A549 (cell line): ENCODE results near the gene TMEM272.

ENCODE experiments used
- MAX ChIP-seq: IDR thresholded peaks from 2 replicates; pipeline ENCODE4 v1.6.1; 2012
- PHF8 ChIP-seq: fragments of 200-600 bp; sonication (generic); IDR thresholded peaks from 2 replicates; pipeline ENCODE4 v1.6.1; 2016; ENCODE audit warnings: low read depth, mild to moderate bottlenecking, antibody characterized with exemption, moderate library complexity, borderline replicate concordance
- POLR2A ChIP-seq: IDR thresholded peaks from 2 replicates; pipeline ENCODE4 v1.6.1; 2012; ENCODE audit warnings: mild to moderate bottlenecking, low read length
- RCOR1 ChIP-seq: fragments of 150-350 bp; IDR thresholded peaks from 2 replicates; pipeline ENCODE4 v1.6.1; 2014; ENCODE audit warnings: antibody characterized with exemption, low read length, low read depth
- TF ChIP-seq, protein P1 (sequence below): IDR thresholded peaks from 2 replicates; pipeline ENCODE4 v1.6.1; 2012
- TF ChIP-seq, protein P2 (sequence below): fragments of 200-600 bp; sonication (generic); IDR thresholded peaks from 2 replicates; pipeline ENCODE4 v1.6.1; 2016; ENCODE audit warnings: antibody characterized with exemption, mild to moderate bottlenecking, moderate library complexity

DNA sequence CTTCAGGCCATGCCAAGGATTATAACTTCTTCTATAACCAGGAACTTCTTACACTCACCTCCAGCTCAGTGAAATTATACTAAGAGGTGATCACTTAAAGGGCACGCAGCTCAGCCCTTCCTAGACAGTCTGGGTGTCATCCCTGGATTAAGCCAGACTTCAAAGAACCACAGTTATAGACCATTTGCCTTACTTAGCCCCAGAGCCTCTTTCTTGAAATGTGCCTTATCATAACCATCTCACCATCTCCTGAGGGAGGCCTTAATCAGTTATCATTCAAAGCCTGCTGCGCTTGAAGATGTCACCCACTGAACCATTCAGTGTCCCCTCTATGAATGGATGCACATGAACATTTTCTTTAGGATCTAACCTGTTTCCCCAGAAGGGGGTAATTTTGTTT lies 30.9 kb downstream of the TMEM272 start:
- TF ChIP-seq, protein P1, sequence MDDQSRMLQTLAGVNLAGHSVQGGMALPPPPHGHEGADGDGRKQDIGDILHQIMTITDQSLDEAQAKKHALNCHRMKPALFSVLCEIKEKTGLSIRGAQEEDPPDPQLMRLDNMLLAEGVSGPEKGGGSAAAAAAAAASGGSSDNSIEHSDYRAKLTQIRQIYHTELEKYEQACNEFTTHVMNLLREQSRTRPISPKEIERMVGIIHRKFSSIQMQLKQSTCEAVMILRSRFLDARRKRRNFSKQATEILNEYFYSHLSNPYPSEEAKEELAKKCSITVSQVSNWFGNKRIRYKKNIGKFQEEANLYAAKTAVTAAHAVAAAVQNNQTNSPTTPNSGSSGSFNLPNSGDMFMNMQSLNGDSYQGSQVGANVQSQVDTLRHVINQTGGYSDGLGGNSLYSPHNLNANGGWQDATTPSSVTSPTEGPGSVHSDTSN = no peak
- TF ChIP-seq POLR2A (no peak), MAX (no peak), PHF8 (no peak), RCOR1 (no peak)
- TF ChIP-seq, protein P2, sequence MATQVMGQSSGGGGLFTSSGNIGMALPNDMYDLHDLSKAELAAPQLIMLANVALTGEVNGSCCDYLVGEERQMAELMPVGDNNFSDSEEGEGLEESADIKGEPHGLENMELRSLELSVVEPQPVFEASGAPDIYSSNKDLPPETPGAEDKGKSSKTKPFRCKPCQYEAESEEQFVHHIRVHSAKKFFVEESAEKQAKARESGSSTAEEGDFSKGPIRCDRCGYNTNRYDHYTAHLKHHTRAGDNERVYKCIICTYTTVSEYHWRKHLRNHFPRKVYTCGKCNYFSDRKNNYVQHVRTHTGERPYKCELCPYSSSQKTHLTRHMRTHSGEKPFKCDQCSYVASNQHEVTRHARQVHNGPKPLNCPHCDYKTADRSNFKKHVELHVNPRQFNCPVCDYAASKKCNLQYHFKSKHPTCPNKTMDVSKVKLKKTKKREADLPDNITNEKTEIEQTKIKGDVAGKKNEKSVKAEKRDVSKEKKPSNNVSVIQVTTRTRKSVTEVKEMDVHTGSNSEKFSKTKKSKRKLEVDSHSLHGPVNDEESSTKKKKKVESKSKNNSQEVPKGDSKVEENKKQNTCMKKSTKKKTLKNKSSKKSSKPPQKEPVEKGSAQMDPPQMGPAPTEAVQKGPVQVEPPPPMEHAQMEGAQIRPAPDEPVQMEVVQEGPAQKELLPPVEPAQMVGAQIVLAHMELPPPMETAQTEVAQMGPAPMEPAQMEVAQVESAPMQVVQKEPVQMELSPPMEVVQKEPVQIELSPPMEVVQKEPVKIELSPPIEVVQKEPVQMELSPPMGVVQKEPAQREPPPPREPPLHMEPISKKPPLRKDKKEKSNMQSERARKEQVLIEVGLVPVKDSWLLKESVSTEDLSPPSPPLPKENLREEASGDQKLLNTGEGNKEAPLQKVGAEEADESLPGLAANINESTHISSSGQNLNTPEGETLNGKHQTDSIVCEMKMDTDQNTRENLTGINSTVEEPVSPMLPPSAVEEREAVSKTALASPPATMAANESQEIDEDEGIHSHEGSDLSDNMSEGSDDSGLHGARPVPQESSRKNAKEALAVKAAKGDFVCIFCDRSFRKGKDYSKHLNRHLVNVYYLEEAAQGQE = no peak
